ACHN (cell line): ENCODE data around the gene SKA2.
"Not testable (repeated sequence)": the region's sequence is repeated elsewhere in the genome, so short reads cannot be mapped to it uniquely, and the experiment has no call there.

ENCODE experiments used
- DNase-seq: peaks from one replicate; pipeline ENCODE4 v3.0.0-alpha.2; 2015
- in situ Hi-C: cut with HindIII; loops from 2 replicates; pipeline ENCODE4 v1.10.0; 2017; ENCODE audit warnings: low sequenced_read_pairs, low pct_ligation_motif_present, low pct_unique_long_range_greater_than_20kb

The SKA2 gene

GRCh38 chr17:59154721-59155438 is at the start of gene SKA2:
SKA2 (minus strand) TSS chr17:59155186; CDS start chr17:59155163, 23 bp downstream.
- in situ Hi-C loops, result no loop called here
- DNase-seq, result no peak

DNA sequence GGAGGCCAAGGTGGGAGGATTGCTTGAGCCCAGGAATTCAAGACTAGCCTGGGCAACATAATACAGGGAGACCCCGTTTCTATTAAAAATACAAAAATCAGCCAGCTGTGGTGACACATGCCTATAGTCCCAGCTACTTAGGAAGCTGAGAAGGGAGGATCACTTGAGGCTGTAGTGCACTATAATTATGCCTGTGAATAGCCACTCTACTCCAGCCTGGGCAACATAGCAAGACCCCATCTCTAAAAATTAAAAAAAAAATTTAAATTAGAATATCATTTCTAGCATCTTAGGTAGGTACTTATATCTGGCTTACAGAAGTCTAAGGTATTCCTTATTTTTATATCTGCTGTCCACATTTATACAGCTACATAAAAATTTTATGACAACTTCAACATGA is 47.3 kb upstream of the SKA2 start:
- no peak for DNase-seq

DNA sequence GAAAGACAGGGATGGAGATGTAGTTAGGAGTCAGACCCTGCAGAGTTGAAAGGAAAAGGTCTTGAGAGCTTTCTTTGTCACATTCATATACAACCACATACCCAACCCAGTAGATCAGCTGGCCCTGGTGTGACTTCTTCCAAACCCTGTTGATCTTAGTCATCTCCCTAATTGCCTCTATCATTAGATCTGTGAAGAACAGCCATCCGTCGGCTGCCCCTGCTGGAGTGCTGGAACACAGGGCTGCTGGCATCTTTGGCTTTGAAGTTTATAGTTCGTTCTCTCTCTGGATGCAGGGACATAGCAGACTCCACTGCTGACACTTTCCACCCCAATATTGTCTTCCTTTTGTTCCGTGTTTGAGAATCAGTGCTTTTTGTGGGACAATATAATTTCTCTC is 44.4 kb upstream of the SKA2 start:
- in situ Hi-C loops, result no loop called here
- no peak for DNase-seq

More for the DNA sequence above, 47.3 kb upstream of the SKA2 start:
- in situ Hi-C loops, result no loop called here

GRCh38 chr17:59193336-59193862 is 38.4 kb upstream of the SKA2 start:
- no peak for DNase-seq

DNA sequence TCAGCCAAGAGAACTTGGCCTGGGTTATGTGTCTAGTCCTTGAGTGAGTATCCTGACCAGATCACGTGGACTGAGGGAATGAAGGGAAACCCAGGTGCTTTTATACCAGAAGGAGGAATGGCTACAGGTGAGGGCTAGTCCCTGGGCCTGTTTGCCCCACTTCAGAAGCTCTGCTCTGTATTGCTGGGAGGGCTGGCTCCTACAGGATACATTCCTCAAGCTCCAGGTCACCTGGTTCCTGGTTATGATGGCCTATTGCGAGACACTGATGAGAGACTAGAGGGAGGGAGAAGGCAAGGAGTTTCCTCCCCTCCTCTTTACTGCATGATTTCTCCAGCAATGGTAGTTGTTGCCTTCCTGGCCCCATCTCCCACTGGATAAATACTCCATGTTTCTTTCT is 35.8 kb upstream of the SKA2 start:
- in situ Hi-C loops, result no loop called here
- DNase-seq, result no peak

More at GRCh38 chr17:59193336-59193862, 38.4 kb upstream of the SKA2 start:
- in situ Hi-C loops, result no loop called here

GRCh38 chr17:59186850-59187249 is 31.9 kb upstream of the SKA2 start:
- in situ Hi-C loops, result no loop called here
- no peak for DNase-seq

DNA sequence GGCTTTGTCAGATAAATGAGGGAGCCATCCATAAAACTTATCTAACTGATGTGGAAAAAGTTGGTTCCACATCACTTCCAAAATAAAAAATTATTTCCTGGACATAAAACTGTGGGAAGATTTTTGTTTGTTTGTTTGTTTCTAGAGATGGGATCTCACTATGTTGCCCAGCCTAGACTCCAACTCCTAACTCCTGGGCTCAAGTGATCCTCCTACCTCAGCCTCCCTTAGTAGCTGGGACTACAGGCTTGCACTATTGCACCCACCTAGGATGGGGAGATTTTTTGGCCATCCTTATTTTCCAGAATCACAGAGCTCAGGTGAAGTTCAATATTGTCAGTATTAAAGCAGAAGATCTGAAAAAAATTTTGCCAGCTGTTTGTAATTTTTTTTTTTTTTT is 31.0 kb upstream of the SKA2 start:
- DNase-seq, result no peak
- in situ Hi-C loops, result no loop called here

DNA sequence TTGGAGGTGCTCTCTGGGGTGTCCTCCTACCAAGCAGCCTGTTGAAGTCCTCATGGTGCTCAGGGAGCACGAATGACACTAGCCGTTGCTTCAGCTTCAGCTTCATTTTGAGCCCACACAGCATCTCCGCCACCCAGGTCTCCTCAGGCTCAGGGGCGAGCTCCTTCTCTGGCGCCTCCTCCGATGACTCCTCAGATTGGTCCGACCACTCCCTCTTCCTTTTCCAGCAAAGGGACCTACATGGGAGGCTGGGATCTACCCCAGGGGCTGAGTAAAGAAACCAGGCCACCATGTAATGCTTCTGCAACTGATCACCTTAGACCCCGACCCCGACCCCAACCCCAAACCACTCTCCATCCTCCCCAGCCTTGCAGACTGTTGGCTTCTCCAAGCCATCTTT is 26.5 kb upstream of the SKA2 start:
- DNase-seq, result no peak
- in situ Hi-C loops, result no loop called here

DNA sequence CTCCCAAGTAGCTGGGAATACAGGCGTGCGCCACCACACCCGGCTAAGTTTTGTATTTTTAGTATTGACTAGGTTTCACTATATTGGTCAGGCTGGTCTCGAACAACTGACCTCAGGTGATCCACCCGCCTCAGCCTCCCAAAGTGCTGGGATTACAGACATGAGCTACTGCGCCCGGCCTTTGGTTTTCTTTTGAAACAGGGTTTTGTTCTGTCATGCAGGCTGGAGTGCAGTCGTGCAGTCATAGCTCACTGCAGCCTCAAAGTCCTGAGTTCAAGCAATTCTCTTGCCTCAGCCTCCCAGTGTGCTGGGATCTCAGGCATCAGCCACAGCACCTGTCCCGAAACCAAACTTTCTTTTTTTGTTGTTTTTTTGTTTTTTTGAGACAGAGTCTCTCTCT is 25.6 kb upstream of the SKA2 start:
- no peak for DNase-seq
- in situ Hi-C loops, result no loop called here

- in situ Hi-C loops, DNase-seq: not testable (repeated sequence)
Observed at GRCh38 chr17:59179601-59180000, 24.6 kb upstream of the SKA2 start.

DNA sequence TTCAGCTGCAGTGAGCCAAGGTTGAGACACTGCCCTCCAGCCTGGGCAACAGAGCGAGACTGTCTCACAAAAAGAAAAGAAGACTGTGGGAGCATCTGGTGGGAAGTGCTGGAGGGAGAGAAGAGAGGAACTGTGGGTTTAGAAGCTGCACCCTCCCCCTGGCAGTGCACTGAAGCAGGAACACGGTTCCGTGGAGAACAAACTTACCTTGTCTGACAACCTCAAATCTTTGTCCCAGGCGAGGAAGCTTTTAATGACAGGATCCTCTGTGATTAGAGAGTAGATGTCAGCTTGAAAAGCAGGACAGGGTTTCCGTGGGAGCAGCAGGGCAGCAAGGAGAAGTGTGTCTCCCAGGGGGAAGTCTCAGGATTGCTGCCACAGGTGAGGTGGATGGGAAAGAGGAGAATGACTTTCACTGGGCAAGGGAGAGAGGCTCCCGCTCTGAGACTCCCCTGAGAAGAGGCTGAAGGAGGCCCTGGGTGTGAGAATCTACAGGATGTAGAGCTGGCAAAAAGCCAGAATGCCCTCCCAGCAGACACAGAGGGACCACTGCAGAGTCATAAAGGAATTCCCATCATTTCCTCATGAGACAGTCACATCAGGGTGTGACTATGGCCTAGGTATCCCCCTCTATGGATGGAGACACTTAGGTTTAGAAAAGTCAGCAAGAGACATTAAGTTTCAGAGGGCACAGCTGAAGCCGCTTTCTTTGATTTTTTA is 23.4 kb upstream of the SKA2 start:
- in situ Hi-C loops, result no loop called here
- DNase-seq, result no peak

DNA sequence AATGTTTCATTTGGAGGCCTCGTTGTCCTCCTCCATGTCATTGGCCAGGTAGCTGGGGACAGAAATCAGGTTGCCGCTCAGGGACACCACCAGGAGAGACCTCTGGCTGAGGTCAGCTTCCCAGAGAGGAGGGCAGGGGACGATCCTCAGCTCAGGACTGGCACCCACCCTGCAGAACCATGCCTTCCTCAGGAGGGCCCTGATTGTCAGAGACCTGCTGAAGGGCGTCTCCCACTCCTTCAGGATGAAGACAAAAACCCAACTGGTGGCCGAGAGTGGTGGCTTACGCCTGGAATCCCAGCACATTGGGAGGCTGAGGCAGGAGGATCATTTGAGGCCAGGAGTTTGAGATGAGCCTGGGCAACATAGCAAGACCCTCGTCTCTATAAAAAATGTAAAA is 20.1 kb upstream of the SKA2 start:
- in situ Hi-C loops, result no loop called here
- no peak for DNase-seq

- no peak for DNase-seq
- in situ Hi-C loops, result no loop called here
Observed at GRCh38 chr17:59174671-59175070, 19.7 kb upstream of the SKA2 start.

DNA sequence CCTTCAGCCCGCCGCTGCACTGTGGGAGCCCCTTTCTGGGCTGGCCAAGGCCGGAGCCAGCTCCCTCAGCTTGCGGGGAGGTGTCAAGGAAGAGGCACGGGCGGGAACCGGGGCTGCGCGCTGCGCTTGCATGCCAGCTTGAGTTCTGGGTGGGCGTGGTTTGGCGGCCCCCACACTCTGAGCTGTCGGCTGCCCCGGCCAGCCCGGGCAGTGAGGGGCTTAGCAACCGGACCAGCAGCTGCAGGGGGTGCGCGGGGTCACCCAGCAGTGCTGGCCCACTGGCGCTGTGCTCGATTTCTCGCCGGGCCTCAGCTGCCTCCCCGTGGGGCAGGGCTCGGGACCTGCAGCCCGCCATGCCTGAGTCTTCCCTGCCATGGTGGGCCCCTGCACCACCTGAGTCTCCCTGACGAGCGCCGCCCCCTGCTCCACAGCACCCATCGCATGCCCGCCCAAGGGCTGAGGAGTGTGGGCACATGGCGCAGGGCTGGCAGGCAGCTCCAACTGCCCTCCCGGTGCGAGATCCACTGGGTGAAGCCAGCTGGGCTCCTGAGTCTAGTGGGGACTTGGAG is 17.5 kb upstream of the SKA2 start:
- in situ Hi-C loops, result no loop called here

DNA sequence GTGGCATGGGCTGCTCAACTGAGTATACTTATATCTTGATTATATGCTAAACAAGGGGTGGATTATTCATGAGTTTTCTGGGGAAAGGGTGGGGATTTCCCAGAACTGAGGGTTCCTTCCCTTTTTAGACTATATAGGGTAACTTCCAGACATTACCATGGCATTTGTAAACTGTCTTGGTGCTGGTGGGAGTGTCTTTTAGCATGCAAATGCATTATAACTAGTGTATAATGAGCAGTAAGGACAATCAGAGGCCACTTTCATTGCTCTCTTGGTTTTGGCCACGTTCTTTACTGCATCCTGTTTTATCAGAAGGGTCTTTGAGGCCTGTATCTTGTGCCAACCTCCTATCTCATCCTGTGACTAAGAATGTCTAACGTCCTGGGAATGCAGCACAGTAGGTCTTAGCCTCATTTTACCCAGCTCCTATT is 12.6 kb upstream of the SKA2 start:
- in situ Hi-C loops, result no loop called here
- no peak for DNase-seq

More for the DNA sequence above, 17.5 kb upstream of the SKA2 start:
- no peak for DNase-seq

GRCh38 chr17:59165933-59166342 is 11.0 kb upstream of the SKA2 start:
- peak; percentile 79 for DNase-seq
- in situ Hi-C loops, result no loop called here

DNA sequence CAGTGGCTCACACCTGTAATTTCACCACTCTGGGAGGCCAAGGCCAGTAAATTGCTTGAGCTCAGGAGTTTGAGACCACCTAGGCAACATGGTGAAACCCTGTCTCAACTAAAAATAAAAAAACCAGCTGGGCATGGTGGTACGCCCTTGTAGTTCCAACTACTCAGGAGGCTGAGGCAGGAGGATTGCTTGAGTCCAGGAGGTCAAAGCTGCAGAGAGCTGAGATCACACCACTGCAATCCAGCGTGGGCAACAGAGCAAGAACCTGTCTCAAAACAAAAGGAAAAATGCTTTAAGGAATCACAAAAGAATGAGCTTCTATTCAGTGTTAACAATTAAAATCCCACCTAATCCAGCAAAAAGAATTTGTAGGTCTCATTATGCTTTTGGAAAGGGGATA is 6.5 kb upstream of the SKA2 start:
- in situ Hi-C loops, result no loop called here
- DNase-seq, result no peak

- peak; percentile 22 for DNase-seq
- in situ Hi-C loops, result no loop called here
Observed at GRCh38 chr17:59160157-59161025, 5.4 kb upstream of the SKA2 start.
